Epithelial cell of esophagus (primary cell): ENCODE measurements around the gene LMBRD2.

Source experiments
- DNase-seq: peaks from one replicate; pipeline ENCODE4 v3.0.0; 2010; ENCODE audit warnings: low read depth
- H3K4me3 ChIP-seq: 2 replicates; pipeline ENCODE4 v1.5.1; 2011; ENCODE audit warnings: mild to moderate bottlenecking, low read length, control low read depth
- CTCF ChIP-seq: IDR thresholded peaks from 2 replicates; pipeline ENCODE4 v1.5.1; 2011; ENCODE audit warnings: low read depth, mild to moderate bottlenecking, low read length, control low read depth, inconsistent platforms; ENCODE audit not compliant: insufficient read depth; ENCODE audit errors: missing control alignments

LMBRD2 gene

DNA sequence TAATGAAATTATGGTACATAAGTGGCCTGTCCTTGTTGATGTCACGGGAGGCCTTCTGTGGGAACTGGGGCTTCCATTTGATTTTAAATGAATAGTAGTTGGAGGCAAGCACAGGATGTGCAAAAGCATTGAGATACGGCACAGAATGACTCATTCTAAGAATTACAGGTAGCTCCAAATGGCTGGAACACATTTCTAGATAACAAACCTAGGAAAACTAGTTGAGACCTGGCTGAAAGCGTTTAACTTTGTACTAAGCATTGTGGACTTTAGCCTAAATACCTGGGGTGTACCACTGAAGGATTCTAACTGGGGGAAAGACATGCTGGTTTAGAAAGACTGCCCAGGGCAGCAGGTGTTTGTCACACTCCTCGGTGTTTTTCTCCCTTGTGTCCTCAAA, 9.7 kb upstream of the LMBRD2 start:
- TF ChIP-seq CTCF = no peak
- DNase-seq = peak; percentile 60
- no peak overlapping the region for H3K4me3 ChIP-seq

GRCh38 chr5:36160617-36161016, 8.9 kb upstream of the LMBRD2 start:
- DNase-seq = no peak
- no peak for TF ChIP-seq CTCF
- no peak overlapping the region for H3K4me3 ChIP-seq

DNA sequence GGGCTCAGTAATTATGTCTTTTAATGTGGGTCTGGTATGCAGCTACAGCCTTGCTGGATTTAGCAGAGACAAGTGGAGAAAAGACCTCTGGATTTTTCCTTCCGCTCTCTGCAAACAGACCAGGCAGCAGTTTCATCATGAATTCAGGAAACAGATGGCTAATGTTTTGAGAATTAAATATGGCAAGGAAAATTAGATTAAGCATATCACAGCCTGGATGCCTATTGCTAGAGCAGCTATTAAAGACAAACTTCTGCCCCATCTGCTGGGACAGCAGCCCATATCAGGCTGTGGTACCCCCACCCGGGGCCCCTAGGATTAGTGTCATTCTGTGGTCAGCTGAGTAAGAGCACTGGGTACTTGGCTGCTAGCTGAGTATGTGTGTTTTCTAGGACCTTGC, 6.5 kb upstream of the LMBRD2 start:
- H3K4me3 ChIP-seq = no peak overlapping the region
- TF ChIP-seq CTCF = no peak
- DNase-seq = no peak

DNA sequence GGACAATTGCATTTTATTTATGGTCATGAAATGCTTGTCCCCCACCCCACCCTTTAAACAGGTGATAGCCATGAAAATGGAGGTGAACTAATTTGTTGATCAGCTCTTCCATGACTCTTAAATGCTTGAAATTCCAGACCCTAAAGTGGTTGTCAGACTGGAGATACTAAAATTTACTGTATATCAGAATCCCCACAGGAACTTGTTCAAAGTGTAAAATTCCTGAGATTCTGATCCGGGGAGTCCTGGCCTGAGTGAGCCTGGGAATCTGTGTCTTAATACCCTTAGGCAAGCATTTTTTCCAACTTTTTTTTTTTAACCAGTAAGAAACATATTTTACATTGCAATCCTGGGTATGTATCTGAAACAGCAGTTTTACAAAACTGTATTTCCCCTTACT, 4.9 kb upstream of the LMBRD2 start:
- TF ChIP-seq CTCF = no peak
- DNase-seq = peak; percentile 59
- H3K4me3 ChIP-seq = no peak overlapping the region

- peak; percentile 98 for DNase-seq
- TF ChIP-seq CTCF = no peak
- no peak overlapping the region for H3K4me3 ChIP-seq
These were observed 4.5 kb upstream of the LMBRD2 start for GRCh38 chr5:36156121-36156601.

GRCh38 chr5:36155291-36155690, 3.6 kb upstream of the LMBRD2 start:
- no peak for TF ChIP-seq CTCF
- no peak overlapping the region for H3K4me3 ChIP-seq
- no peak for DNase-seq

- TF ChIP-seq CTCF = no peak
- no peak overlapping the region for H3K4me3 ChIP-seq
- DNase-seq = no peak
These were observed 2.0 kb upstream of the LMBRD2 start for GRCh38 chr5:36153726-36154125.
